ENCODE measurements around the gene AGK.

- TF ChIP-seq, protein P1, sequence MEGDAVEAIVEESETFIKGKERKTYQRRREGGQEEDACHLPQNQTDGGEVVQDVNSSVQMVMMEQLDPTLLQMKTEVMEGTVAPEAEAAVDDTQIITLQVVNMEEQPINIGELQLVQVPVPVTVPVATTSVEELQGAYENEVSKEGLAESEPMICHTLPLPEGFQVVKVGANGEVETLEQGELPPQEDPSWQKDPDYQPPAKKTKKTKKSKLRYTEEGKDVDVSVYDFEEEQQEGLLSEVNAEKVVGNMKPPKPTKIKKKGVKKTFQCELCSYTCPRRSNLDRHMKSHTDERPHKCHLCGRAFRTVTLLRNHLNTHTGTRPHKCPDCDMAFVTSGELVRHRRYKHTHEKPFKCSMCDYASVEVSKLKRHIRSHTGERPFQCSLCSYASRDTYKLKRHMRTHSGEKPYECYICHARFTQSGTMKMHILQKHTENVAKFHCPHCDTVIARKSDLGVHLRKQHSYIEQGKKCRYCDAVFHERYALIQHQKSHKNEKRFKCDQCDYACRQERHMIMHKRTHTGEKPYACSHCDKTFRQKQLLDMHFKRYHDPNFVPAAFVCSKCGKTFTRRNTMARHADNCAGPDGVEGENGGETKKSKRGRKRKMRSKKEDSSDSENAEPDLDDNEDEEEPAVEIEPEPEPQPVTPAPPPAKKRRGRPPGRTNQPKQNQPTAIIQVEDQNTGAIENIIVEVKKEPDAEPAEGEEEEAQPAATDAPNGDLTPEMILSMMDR (IDR thresholded peaks at IDR 0.05), result no peak
- TF ChIP-seq EZH2 (IDR thresholded peaks at IDR 0.05; ENCODE audit: borderline replicate concordance, insufficient read depth, low read depth, low read length, poor library complexity, severe bottlenecking), result no peak
These were observed 145.1 kb downstream of the AGK start for GRCh38 chr7:141696348-141696747.
